ENCODE measurements around the gene FBXW5.

DNA sequence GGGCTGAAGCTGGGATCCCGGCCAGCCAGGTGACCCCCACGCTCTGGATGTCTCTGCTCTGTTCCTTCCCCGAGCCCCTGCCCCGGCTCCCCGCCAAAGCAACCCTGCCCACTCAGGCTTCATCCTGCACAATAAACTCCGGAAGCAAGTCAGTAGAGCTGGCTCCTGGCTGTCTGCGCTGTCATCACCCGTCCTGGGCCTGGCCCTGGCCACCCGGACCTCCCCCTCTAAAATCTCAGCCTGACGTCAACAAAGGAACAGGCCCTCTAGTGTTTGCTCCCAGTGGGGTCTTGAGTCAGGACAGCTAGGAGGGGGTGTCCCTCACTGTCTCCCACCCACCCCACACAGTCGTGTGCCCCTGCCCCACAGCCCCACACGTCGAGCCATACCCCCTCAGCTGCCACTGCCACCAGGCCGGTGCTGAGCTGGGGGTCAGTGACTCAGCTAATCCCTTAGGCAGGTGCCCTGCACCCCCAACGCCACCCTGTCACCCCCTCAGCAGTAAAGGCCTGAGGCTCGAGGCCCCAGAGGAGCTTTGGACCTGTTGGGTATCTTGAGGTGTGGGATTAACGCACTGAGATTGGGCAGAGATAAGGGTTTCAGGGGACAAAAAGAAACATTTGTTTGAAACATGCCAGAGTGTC lies 37.2 kb upstream of the FBXW5 start:
- TF ChIP-seq EZH2phosphoT487 (IDR thresholded peaks at IDR 0.05; ENCODE audit: low read depth): no peak
- TF ChIP-seq, protein P1, sequence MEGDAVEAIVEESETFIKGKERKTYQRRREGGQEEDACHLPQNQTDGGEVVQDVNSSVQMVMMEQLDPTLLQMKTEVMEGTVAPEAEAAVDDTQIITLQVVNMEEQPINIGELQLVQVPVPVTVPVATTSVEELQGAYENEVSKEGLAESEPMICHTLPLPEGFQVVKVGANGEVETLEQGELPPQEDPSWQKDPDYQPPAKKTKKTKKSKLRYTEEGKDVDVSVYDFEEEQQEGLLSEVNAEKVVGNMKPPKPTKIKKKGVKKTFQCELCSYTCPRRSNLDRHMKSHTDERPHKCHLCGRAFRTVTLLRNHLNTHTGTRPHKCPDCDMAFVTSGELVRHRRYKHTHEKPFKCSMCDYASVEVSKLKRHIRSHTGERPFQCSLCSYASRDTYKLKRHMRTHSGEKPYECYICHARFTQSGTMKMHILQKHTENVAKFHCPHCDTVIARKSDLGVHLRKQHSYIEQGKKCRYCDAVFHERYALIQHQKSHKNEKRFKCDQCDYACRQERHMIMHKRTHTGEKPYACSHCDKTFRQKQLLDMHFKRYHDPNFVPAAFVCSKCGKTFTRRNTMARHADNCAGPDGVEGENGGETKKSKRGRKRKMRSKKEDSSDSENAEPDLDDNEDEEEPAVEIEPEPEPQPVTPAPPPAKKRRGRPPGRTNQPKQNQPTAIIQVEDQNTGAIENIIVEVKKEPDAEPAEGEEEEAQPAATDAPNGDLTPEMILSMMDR (IDR thresholded peaks at IDR 0.05; ENCODE audit: low read depth, low read length): no peak
